Myocyte (in vitro differentiated cells): Measurements from ENCODE around the gene ADD3. TPM values are rescaled to one million over a fixed set of nuclear protein-coding genes. Genes with fewer than 3 reads are reported as not detected.

ENCODE experiments used
- DNase-seq: peaks from one replicate; pipeline ENCODE4 v3.0.0-alpha.2; 2012; ENCODE audit warnings: low read depth
- polyA plus RNA-seq: library from polyadenylated mRNA; unstranded; fragments of >200 nt; gene quantifications from one replicate; pipeline ENCODE4 v1.2.1, GENCODE V29; 2012; ENCODE audit warnings: missing spikeins
- total RNA-seq: library from RNA; depleted of rRNA; stranded (reverse); fragments of >200 nt; gene quantifications from 2 replicates; pipeline ENCODE4 v1.2.3, GENCODE V29; 2014

ADD3 gene
- total RNA-seq: 95.9 and 799 TPM in 2 replicates
- polyA plus RNA-seq: 53.9 TPM

- peak; percentile 97 for DNase-seq
Observed at GRCh38 chr10:110007701-110008517, at the start of gene ADD3. Gene ADD3, plus strand, starts transcription at chr10:110007984. Its CDS starts 92,670 bp downstream, at chr10:110100654.

GRCh38 chr10:109958059-109958458 lies 49.7 kb upstream of the ADD3 start:
- DNase-seq: no peak

- no peak for DNase-seq
Observed at GRCh38 chr10:109959259-109960145, 48.3 kb upstream of the ADD3 start.

- no peak for DNase-seq
Observed at GRCh38 chr10:109960682-109961081, 47.1 kb upstream of the ADD3 start.

- DNase-seq: no peak
Observed at GRCh38 chr10:109961174-109962001, 46.4 kb upstream of the ADD3 start.

GRCh38 chr10:109962247-109962646 lies 45.5 kb upstream of the ADD3 start:
- DNase-seq: no peak

- no peak for DNase-seq
Observed at GRCh38 chr10:109963439-109963838, 44.3 kb upstream of the ADD3 start.

GRCh38 chr10:109964318-109964717 lies 43.5 kb upstream of the ADD3 start:
- DNase-seq: no peak

GRCh38 chr10:109966961-109967738 lies 40.6 kb upstream of the ADD3 start:
- no peak for DNase-seq

- no peak for DNase-seq
Observed at GRCh38 chr10:109967739-109968088, 40.1 kb upstream of the ADD3 start.

- no peak for DNase-seq
Observed at GRCh38 chr10:109968953-109969759, 38.6 kb upstream of the ADD3 start.

- DNase-seq: no peak
Observed at GRCh38 chr10:109969760-109970346, 37.9 kb upstream of the ADD3 start.

- DNase-seq: no peak
Observed at GRCh38 chr10:109971634-109972033, 36.1 kb upstream of the ADD3 start.

GRCh38 chr10:109972372-109973001 lies 35.3 kb upstream of the ADD3 start:
- DNase-seq: no peak

- DNase-seq: no peak
Observed at GRCh38 chr10:109973326-109973829, 34.4 kb upstream of the ADD3 start.

- DNase-seq: no peak
Observed at GRCh38 chr10:109974504-109975191, 33.1 kb upstream of the ADD3 start.

- no peak for DNase-seq
Observed at GRCh38 chr10:109975244-109976190, 32.3 kb upstream of the ADD3 start.
